ENCODE data around the gene KRTAP11-1. TPM values are rescaled to one million over a fixed set of nuclear protein-coding genes. Genes with fewer than 3 reads are reported as not detected.

The KRTAP11-1 gene
- total RNA-seq (2014; rRNA removed; shearing (Covaris generic)), result not detected in 2 replicates

GRCh38 chr21:30881480-30881879, at the start of gene KRTAP11-1:
TSS of gene KRTAP11-1 (minus strand) at chr21:30881580. CDS start at chr21:30881524, 56 bp downstream.
- in situ Hi-C loops (cut with HindIII; ENCODE audit: low sequenced_read_pairs), result no loop called here
- no peak for DNase-seq (ENCODE audit: low spot score)

- DNase-seq (ENCODE audit: low spot score), result no peak
- in situ Hi-C loops (cut with HindIII; ENCODE audit: low sequenced_read_pairs), result no loop called here
These were observed 42.8 kb upstream of the KRTAP11-1 start for GRCh38 chr21:30924146-30924700.

GRCh38 chr21:30921129-30921528, 39.7 kb upstream of the KRTAP11-1 start:
- in situ Hi-C loops (cut with HindIII; ENCODE audit: low sequenced_read_pairs), result no loop called here
- DNase-seq (ENCODE audit: low spot score), result no peak

- in situ Hi-C loops (cut with HindIII; ENCODE audit: low sequenced_read_pairs), result no loop called here
- no peak for DNase-seq (ENCODE audit: low spot score)
These were observed 36.2 kb upstream of the KRTAP11-1 start for GRCh38 chr21:30917557-30917956.

GRCh38 chr21:30900881-30901280, 19.5 kb upstream of the KRTAP11-1 start:
- no peak for DNase-seq (ENCODE audit: low spot score)
- in situ Hi-C loops (cut with HindIII; ENCODE audit: low sequenced_read_pairs), result no loop called here

GRCh38 chr21:30882866-30883597, 1.7 kb upstream of the KRTAP11-1 start:
- in situ Hi-C loops (cut with HindIII; ENCODE audit: low sequenced_read_pairs), result no loop called here
- DNase-seq (ENCODE audit: low spot score), result no peak

- DNase-seq (ENCODE audit: low spot score), result no peak
- in situ Hi-C loops (cut with HindIII; ENCODE audit: low sequenced_read_pairs), result no loop called here
These were observed 466 bp downstream of the KRTAP11-1 start for GRCh38 chr21:30880914-30881313.

- in situ Hi-C loops (cut with HindIII; ENCODE audit: low sequenced_read_pairs), result no loop called here
- DNase-seq (ENCODE audit: low spot score), result no peak
These were observed 6.9 kb downstream of the KRTAP11-1 start for GRCh38 chr21:30874526-30874925.

- in situ Hi-C loops (cut with HindIII; ENCODE audit: low sequenced_read_pairs), result no loop called here
- no peak for DNase-seq (ENCODE audit: low spot score)
These were observed 33.5 kb downstream of the KRTAP11-1 start for GRCh38 chr21:30847627-30848500.

GRCh38 chr21:30842990-30843389, 38.4 kb downstream of the KRTAP11-1 start:
- in situ Hi-C loops (cut with HindIII; ENCODE audit: low sequenced_read_pairs), result no loop called here
- DNase-seq (ENCODE audit: low spot score), result no peak

- no peak for DNase-seq (ENCODE audit: low spot score)
- in situ Hi-C loops (cut with HindIII; ENCODE audit: low sequenced_read_pairs), result no loop called here
These were observed 42.1 kb downstream of the KRTAP11-1 start for GRCh38 chr21:30839304-30839703.

- in situ Hi-C loops (cut with HindIII; ENCODE audit: low sequenced_read_pairs), result no loop called here
- no peak for DNase-seq (ENCODE audit: low spot score)
These were observed 42.8 kb downstream of the KRTAP11-1 start for GRCh38 chr21:30838536-30838935.

GRCh38 chr21:30831194-30831765, 50.1 kb downstream of the KRTAP11-1 start:
- DNase-seq (ENCODE audit: low spot score), result no peak
- in situ Hi-C loops (cut with HindIII; ENCODE audit: low sequenced_read_pairs), result no loop called here

Other genes with a start within 250 kb of the KRTAP11-1 start
- gene KRTAP20-2, start 246.4 kb downstream of the KRTAP11-1 start, total RNA-seq (2014; rRNA removed; shearing (Covaris generic)), result not detected in 2 replicates
- gene KRTAP20-3, start 238.7 kb downstream of the KRTAP11-1 start, total RNA-seq (2014; rRNA removed; shearing (Covaris generic)), result not detected in 2 replicates
- not detected in 2 replicates for gene KRTAP21-3, start 162.8 kb downstream of the KRTAP11-1 start, total RNA-seq (2014; rRNA removed; shearing (Covaris generic))
- not detected in 2 replicates for gene KRTAP21-2, start 134.3 kb downstream of the KRTAP11-1 start, total RNA-seq (2014; rRNA removed; shearing (Covaris generic))
- gene KRTAP21-1, start 126.2 kb downstream of the KRTAP11-1 start, total RNA-seq (2014; rRNA removed; shearing (Covaris generic)), result not detected in 2 replicates
- not detected in 2 replicates for gene KRTAP8-1, start 68.3 kb downstream of the KRTAP11-1 start, total RNA-seq (2014; rRNA removed; shearing (Covaris generic))
- gene KRTAP7-1, start 51.8 kb downstream of the KRTAP11-1 start, total RNA-seq (2014; rRNA removed; shearing (Covaris generic)), result not detected in 2 replicates
- gene KRTAP19-8, start 156.9 kb upstream of the KRTAP11-1 start, total RNA-seq (2014; rRNA removed; shearing (Covaris generic)), result not detected in 2 replicates

Measured in G401 (cell line).